B cell (primary cell): ENCODE measurements around the gene SPOCD1. TPM values are rescaled to one million over a fixed set of nuclear protein-coding genes. Genes with fewer than 3 reads are reported as not detected.

Experiments used
- ATAC-seq: fragments of 200-7000 bp; cut with Tn5 transposase; one replicate; pipeline ENCODE4 v1.10.0; 2021; ENCODE audit warnings: low read depth, mild to moderate bottlenecking, moderate number of reproducible peaks, moderate library complexity
- CTCF ChIA-PET: fragments of 350-600 bp; sonication (Branson Sonifier 250); formaldehyde crosslinking; loops from one replicate; lab custom pipeline; 2021; ENCODE audit warnings: antibody characterized with exemption, inconsistent platforms; lab: Charles Lee
- POLR2A ChIA-PET: fragments of 350-600 bp; sonication (Branson Sonifier 250); formaldehyde crosslinking; loops from one replicate; lab custom pipeline; 2021; ENCODE audit warnings: antibody characterized with exemption; lab: Charles Lee
- DNase-seq: peaks from one replicate; pipeline ENCODE4 v3.0.0; 2013
- H2AFZ ChIP-seq: 2 replicates; pipeline ENCODE4 v1.6.1; 2012; ENCODE audit warnings: mild to moderate bottlenecking, low read depth, low read length; ENCODE audit not compliant: insufficient read depth, poor library complexity, severe bottlenecking
- H3K27ac ChIP-seq, 2 donors: 1 replicate in 1 of 2; 2 replicates in 1 of 2; pipeline ENCODE4 v1.5.1; 2012 to 2013; ENCODE audit warnings: low read length in 2 of 2, mild to moderate bottlenecking in 2 of 2, moderate library complexity in 1 of 2
- H3K27me3 ChIP-seq, 4 experiments: fragments of 200-600 bp in 1 of 4; sonication (generic) in 1 of 4; replicated peaks in 1 of 4; 1 replicate in 2 of 4; 2 replicates in 2 of 4; pipeline versions ENCODE4 v1.6.1 to v1.7.0; 2013 to 2016; ENCODE audit warnings: low read length in 3 of 4, mild to moderate bottlenecking in 2 of 4, mixed read lengths in 1 of 4, moderate library complexity in 1 of 4; ENCODE audit not compliant: insufficient read depth in 4 of 4, control insufficient read depth in 3 of 4; ENCODE audit errors: control extremely low read depth in 1 of 4
- H3K36me3 ChIP-seq, 2 experiments: replicated peaks in 1 of 2; 1 replicate in 1 of 2; 2 replicates in 1 of 2; pipeline versions ENCODE4 v1.6.1 to v1.7.1; 2013; ENCODE audit warnings: low read length in 1 of 2; ENCODE audit not compliant: insufficient read depth in 2 of 2, control insufficient read depth in 1 of 2; ENCODE audit errors: control extremely low read depth in 1 of 2, extremely low read depth in 1 of 2
- H3K4me1 ChIP-seq, 2 donors: fragments of 200-600 bp in 1 of 2; sonication (generic) in 1 of 2; 1 replicate in 1 of 2; 2 replicates in 1 of 2; pipeline versions ENCODE4 v1.5.1 to v1.6.1; 2013 to 2017; ENCODE audit warnings: low read length in 2 of 2; ENCODE audit not compliant: control insufficient read depth in 2 of 2, insufficient read depth in 2 of 2
- H3K4me2 ChIP-seq: replicated peaks from 2 replicates; pipeline ENCODE3; 2012; ENCODE audit warnings: mild to moderate bottlenecking, low read depth, low read length; ENCODE audit not compliant: poor library complexity, severe bottlenecking
- H3K4me3 ChIP-seq, 5 experiments: fragments of 200-600 bp in 1 of 5; sonication (generic) in 1 of 5; 1 replicate in 3 of 5; 2 replicates in 2 of 5; pipeline versions ENCODE4 v1.5.1 to v1.7.0; 2011 to 2016; ENCODE audit warnings: low read length in 4 of 5, mild to moderate bottlenecking in 4 of 5, low read depth in 2 of 5, control low read depth in 1 of 5, moderate library complexity in 1 of 5; ENCODE audit not compliant: insufficient read depth in 1 of 5; ENCODE audit errors: control extremely low read depth in 1 of 5, extremely low read depth in 1 of 5
- H3K79me2 ChIP-seq: fragments of 200-600 bp; sonication (generic); one replicate; pipeline ENCODE4 v1.6.0; 2016; ENCODE audit warnings: low read length; ENCODE audit not compliant: control insufficient read depth, insufficient read depth
- H3K9ac ChIP-seq: fragments of 200-600 bp; sonication (generic); 2 replicates; pipeline ENCODE4 v1.6.1; 2017; ENCODE audit warnings: mild to moderate bottlenecking, low read length, moderate library complexity
- H3K9me3 ChIP-seq, 3 donors: one replicate each; pipeline versions ENCODE4 v1.6.1 to v1.7.1; 2013; ENCODE audit warnings: low read length in 2 of 3; ENCODE audit not compliant: control insufficient read depth in 2 of 3, insufficient read depth in 1 of 3; ENCODE audit errors: control extremely low read depth in 1 of 3
- H4K20me1 ChIP-seq: 2 replicates; pipeline ENCODE4 v1.6.0; 2012; ENCODE audit warnings: mild to moderate bottlenecking, low read length; ENCODE audit not compliant: insufficient read depth, control insufficient read depth, poor library complexity, severe bottlenecking
- H3K27ac Mint-ChIP-seq: one replicate; pipeline ENCODE4 v1.8.0; 2021; ENCODE audit warnings: mixed read lengths
- H3K27me3 Mint-ChIP-seq: one replicate; pipeline ENCODE4 v1.8.0; 2021; ENCODE audit warnings: mixed read lengths
- H3K4me1 Mint-ChIP-seq: one replicate; pipeline ENCODE4 v1.8.0; 2021; ENCODE audit warnings: mixed read lengths
- H3K4me3 Mint-ChIP-seq: one replicate; pipeline ENCODE4 v1.8.0; 2021; ENCODE audit warnings: mixed read lengths
- H3K9me3 Mint-ChIP-seq: one replicate; pipeline ENCODE4 v1.8.0; 2022; ENCODE audit warnings: mixed read lengths; ENCODE audit not compliant: insufficient read depth
- CTCF ChIP-seq: fragments of 200-600 bp; IDR thresholded peaks from one replicate; pipeline ENCODE4 v1.8.0; 2022; ENCODE audit warnings: antibody characterized with exemption, mild to moderate bottlenecking
- EZH2 ChIP-seq: IDR thresholded peaks from 2 replicates; pipeline ENCODE4 v1.6.1; 2012; ENCODE audit warnings: borderline replicate concordance, low read depth, mild to moderate bottlenecking, moderate library complexity, low read length; ENCODE audit not compliant: insufficient read depth, poor library complexity, severe bottlenecking
- WGBS: methylation state at CpG from one replicate; pipeline ENCODE4 v1.1.5; 2013; ENCODE audit warnings: missing lambda C conversion rate; ENCODE audit not compliant: insufficient coverage; 5-methylcytosine and 5-hydroxymethylcytosine counted together
- intact Hi-C: fragments of 100-400 bp; cut with micrococcal nuclease; formaldehyde crosslinking; loops from one replicate; pipeline ENCODE4 v1.10.0; 2022
- polyA plus RNA-seq: library from polyadenylated mRNA; depleted of rRNA; stranded (reverse); fragments of >200 nt; gene quantifications from 2 replicates; pipeline ENCODE4 v1.2.3, GENCODE V29; 2012
- total RNA-seq, 2 donors: library from RNA; stranded (reverse); fragments of 120-200 nt in 1 of 2; gene quantifications; 1 replicate in 1 of 2; 2 replicates in 1 of 2; pipeline versions ENCODE4 v1.2.3 to v1.2.4, GENCODE V29; 2013 to 2022

The SPOCD1 gene
- total and polyA plus RNA-seq, 2 donors (not counting 1 experiment from before 2014, with no cell fraction given) = not detected

- H3K27ac ChIP-seq = no peak overlapping the region
- DNase-seq (no peak), ATAC-seq (no peak)
- intact Hi-C loops = no loop called here
- H3K9ac ChIP-seq = no peak overlapping the region
- no peak overlapping the region for H3K4me3 ChIP-seq
- H3K79me2 ChIP-seq = no peaks in the 10 kb centered on the region
- H2AFZ ChIP-seq = no peak overlapping the region
- Mint-ChIP-seq H3K9me3 (no peaks in the 10 kb centered on the region), H3K27me3 (peaks cover 4% of the 10 kb centered on the region), H3K4me3 (no peak overlapping the region), H3K4me1 (no peaks in the 10 kb centered on the region), H3K27ac (no peak overlapping the region)
- no peak for TF ChIP-seq EZH2
- no peak for TF ChIP-seq CTCF
- H3K36me3 ChIP-seq = no peaks in the 10 kb centered on the region
- H3K9me3 ChIP-seq = no peaks in the 10 kb centered on the region
- ChIA-PET CTCF (interaction anchor here (1.0 to 1.8 kb wide), 2 partner anchors 118 to 676 kb away, joined by 3 to 4 read pairs; no protein-coding TSS in a partner anchor), POLR2A (no interaction called here)
- no peak overlapping the region for H3K4me2 ChIP-seq
- H3K4me1 ChIP-seq = no peaks in the 10 kb centered on the region
- no peaks in the 10 kb centered on the region for H4K20me1 ChIP-seq
- no peaks in the 10 kb centered on the region for H3K27me3 ChIP-seq
- 84% methylated on average over 6 of the region's 9 CpGs for WGBS
Measured at GRCh38 chr1:31837451-31838158, 21.8 kb upstream of the SPOCD1 start.

- Histone ChIP-seq H3K9ac (no peak overlapping the region), H3K9me3 (no peaks in the 10 kb centered on the region), H3K4me3 (no peak overlapping the region), H3K4me2 (no peak overlapping the region), H3K36me3 (no peaks in the 10 kb centered on the region), H3K27me3 (no peaks in the 10 kb centered on the region), H3K4me1 (no peaks in the 10 kb centered on the region), H2AFZ (no peak overlapping the region), H3K79me2 (no peaks in the 10 kb centered on the region), H3K27ac (no peak overlapping the region), H4K20me1 (no peaks in the 10 kb centered on the region)
- DNase-seq (no peak), ATAC-seq (no peak)
- Mint-ChIP-seq H3K9me3 (no peaks in the 10 kb centered on the region), H3K27me3 (peaks cover 4% of the 10 kb centered on the region), H3K4me1 (no peaks in the 10 kb centered on the region), H3K4me3 (no peak overlapping the region), H3K27ac (no peak overlapping the region)
- WGBS = 88% methylated on average over 4 of the region's 5 CpGs
- no peak for TF ChIP-seq EZH2
- TF ChIP-seq CTCF = no peak
- CTCF ChIA-PET = interaction anchor here (1.8 kb wide), 1 partner anchor 119 kb away, joined by 4 read pairs; no protein-coding TSS in a partner anchor
- intact Hi-C loops = no loop called here
- POLR2A ChIA-PET = no interaction called here
Measured at GRCh38 chr1:31836638-31837037, 20.8 kb upstream of the SPOCD1 start.
